IMR-90 (cell line): ENCODE data around the gene MKS1.

Experiments
- BHLHE40 ChIP-seq: fragments of 150-350 bp; IDR thresholded peaks from 2 replicates; pipeline ENCODE4 v1.6.1; 2016; ENCODE audit warnings: mild to moderate bottlenecking, low read depth, low read length
- CEBPB ChIP-seq: IDR thresholded peaks from 2 replicates; pipeline ENCODE4 v1.6.1; 2012; ENCODE audit warnings: low read depth, low read length, improper control_type of control experiment
- CHD1 ChIP-seq: IDR thresholded peaks from 2 replicates; pipeline ENCODE4 v1.6.1; 2012; ENCODE audit warnings: low read depth, low read length, improper control_type of control experiment
- ELK1 ChIP-seq: fragments of 150-350 bp; IDR thresholded peaks from 2 replicates; pipeline ENCODE4 v1.6.1; 2016; ENCODE audit warnings: low read depth, mild to moderate bottlenecking, low read length, moderate library complexity, borderline replicate concordance
- POLR2A ChIP-seq: IDR thresholded peaks from 2 replicates; pipeline ENCODE4 v1.6.1; 2012; ENCODE audit warnings: mild to moderate bottlenecking, low read depth, low read length
- RAD21 ChIP-seq: IDR thresholded peaks from 2 replicates; pipeline ENCODE4 v1.6.1; 2012; ENCODE audit warnings: low read length, improper control_type of control experiment
- RCOR1 ChIP-seq: IDR thresholded peaks from 2 replicates; pipeline ENCODE4 v1.6.1; 2012; ENCODE audit warnings: mild to moderate bottlenecking, low read length, improper control_type of control experiment; ENCODE audit not compliant: insufficient replicate concordance
- TF ChIP-seq, protein P1 (sequence below): conservative IDR thresholded peaks from 2 replicates; pipeline ENCODE4 v1.5.1; 2012; ENCODE audit warnings: mild to moderate bottlenecking, low read depth, low read length, improper control_type of control experiment

GRCh38 chr17:58172369-58173071 lies 46.5 kb downstream of the MKS1 start:
- TF ChIP-seq RCOR1 (no peak), BHLHE40 (no peak), CHD1 (no peak), POLR2A (no peak), RAD21 (0 out of 2 replicates have a peak, but pooled peaks have one; percentile 11), CEBPB (no peak), ELK1 (no peak)
- TF ChIP-seq, protein P1, sequence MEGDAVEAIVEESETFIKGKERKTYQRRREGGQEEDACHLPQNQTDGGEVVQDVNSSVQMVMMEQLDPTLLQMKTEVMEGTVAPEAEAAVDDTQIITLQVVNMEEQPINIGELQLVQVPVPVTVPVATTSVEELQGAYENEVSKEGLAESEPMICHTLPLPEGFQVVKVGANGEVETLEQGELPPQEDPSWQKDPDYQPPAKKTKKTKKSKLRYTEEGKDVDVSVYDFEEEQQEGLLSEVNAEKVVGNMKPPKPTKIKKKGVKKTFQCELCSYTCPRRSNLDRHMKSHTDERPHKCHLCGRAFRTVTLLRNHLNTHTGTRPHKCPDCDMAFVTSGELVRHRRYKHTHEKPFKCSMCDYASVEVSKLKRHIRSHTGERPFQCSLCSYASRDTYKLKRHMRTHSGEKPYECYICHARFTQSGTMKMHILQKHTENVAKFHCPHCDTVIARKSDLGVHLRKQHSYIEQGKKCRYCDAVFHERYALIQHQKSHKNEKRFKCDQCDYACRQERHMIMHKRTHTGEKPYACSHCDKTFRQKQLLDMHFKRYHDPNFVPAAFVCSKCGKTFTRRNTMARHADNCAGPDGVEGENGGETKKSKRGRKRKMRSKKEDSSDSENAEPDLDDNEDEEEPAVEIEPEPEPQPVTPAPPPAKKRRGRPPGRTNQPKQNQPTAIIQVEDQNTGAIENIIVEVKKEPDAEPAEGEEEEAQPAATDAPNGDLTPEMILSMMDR = peak; percentile 15; the same call in 1 of the 2 replicates
